Measurements from ENCODE around the gene AKAP8L. TPM values are rescaled to one million over a fixed set of nuclear protein-coding genes. Genes with fewer than 3 reads are reported as not detected.

AKAP8L gene
- total and polyA plus RNA-seq, 2 of the 8 experiments (the other 6 are each of a cell fraction or from before 2014, with no cell fraction given) = 75.1 to 138 TPM

GRCh38 chr19:15453906-15454860 lies 35.4 kb upstream of the AKAP8L start:
- Histone ChIP-seq H2BK120ac (replicated peaks; ENCODE audit: low read depth, low read length) (no peak overlapping the region), H2AFZ (ENCODE audit: low read length) (no peak overlapping the region), H3K4ac (replicated peaks; ENCODE audit: insufficient read length, low read depth, low read length) (no peak overlapping the region), H2BK15ac (ENCODE audit: low read length) (0 out of 2 replicates have a peak overlapping the region, but pooled peaks have one; percentile 34), H3K79me1 (ENCODE audit: low read depth, low read length) (no peaks in the 10 kb centered on the region), H3K14ac (ENCODE audit: insufficient read length) (no peak overlapping the region), H3K4me2 (ENCODE audit: insufficient read depth in 1 of 2, low read depth in 2 of 2, low read length in 2 of 2) (peak overlapping the region in 1 of 2 experiments; percentile 61; a peak in 1 of 4 replicates), H2BK5ac (ENCODE audit: low read depth, low read length) (no peak overlapping the region), H3K4me3 (ENCODE audit: extremely low read depth in 1 of 4, insufficient read depth in 2 of 4, low read depth in 3 of 4, low read length in 4 of 4) (no peak overlapping the region), H4K20me1 (replicated peaks in 1 of 2; ENCODE audit: control insufficient read depth in 1 of 2, insufficient read depth in 2 of 2, low read length in 2 of 2) (peaks cover 0 to 6% of the 10 kb centered on the region in 2 experiments), H3K9ac (replicated peaks in 1 of 4; ENCODE audit: extremely low read depth in 1 of 4, low read depth in 3 of 4, low read length in 3 of 4) (no peak overlapping the region), H2BK12ac (ENCODE audit: low read depth, low read length) (no peak overlapping the region; the same call in 1 of the 2 replicates), H3K56ac (replicated peaks; ENCODE audit: insufficient read length, low read depth, low read length) (no peak overlapping the region), H3K9me3 (ENCODE audit: insufficient read depth in 2 of 2, low read depth in 1 of 2, low read length in 1 of 2) (no peaks in the 10 kb centered on the region), H3K36me3 (ENCODE audit: control insufficient read depth in 2 of 4, insufficient read depth in 4 of 4, low read length in 3 of 4) (no peaks in the 10 kb centered on the region; a peak in 1 of 8 replicates), H3K27ac (ENCODE audit: low read depth, low read length) (no peak overlapping the region), H3K4me1 (replicated peaks in 1 of 4; ENCODE audit: control insufficient read depth in 3 of 4, insufficient read depth in 4 of 4, low read length in 3 of 4) (peaks cover 0 to 21% (median 10%) of the 10 kb centered on the region in 4 experiments; a peak in 5 of 7 replicates), H2AK5ac (ENCODE audit: low read depth, low read length) (no peak overlapping the region), H3K79me2 (ENCODE audit: control insufficient read depth in 1 of 2, insufficient read depth in 2 of 2, low read length in 2 of 2) (no peaks in the 10 kb centered on the region), H3K27me3 (replicated peaks in 1 of 4; ENCODE audit: control insufficient read depth in 3 of 4, extremely low read depth in 1 of 4, insufficient read depth in 3 of 4, low read length in 3 of 4) (peaks cover 20 to 63% (median 52%) of the 10 kb centered on the region in 4 experiments), H4K5ac (ENCODE audit: insufficient read length, low read depth, low read length) (no peak overlapping the region), H3K23me2 (ENCODE audit: low read depth, low read length) (peaks cover 21% of the 10 kb centered on the region; the same call in 1 of the 2 replicates), H4K8ac (ENCODE audit: extremely low read depth, insufficient read depth, low read length) (no peak overlapping the region), H4K91ac (replicated peaks; ENCODE audit: insufficient read length, low read length) (no peak overlapping the region), H3K18ac (ENCODE audit: extremely low read depth, low read length) (no peak overlapping the region), H2BK20ac (ENCODE audit: low read length) (no peak overlapping the region), H3K23ac (ENCODE audit: insufficient read length) (no peak overlapping the region)
- CTCF ChIA-PET (ENCODE audit: partially characterized antibody) = interaction anchor here (0.6 to 5.7 kb wide), 8 partner anchors 10 to 255 kb away, joined by 3 to 35 read pairs (median 4); partner anchors contain the start of genes AKAP8L and RASAL3
- WGBS, 2 experiments (ENCODE audit: extremely low coverage in 1 of 2, insufficient coverage in 1 of 2, insufficient read length in 1 of 2, insufficient replicate concordance in 2 of 2, low coverage in 1 of 2, low lambda C conversion rate in 2 of 2, missing lambda C conversion rate in 1 of 2) = 90% methylated on average over 17 of the region's 17 CpGs; no CpG with 5 or more reads in 1 of the 2 experiments
- DNase-seq (ENCODE audit: low read depth in 1 of 2, low spot score in 2 of 2) (no peak), FAIRE-seq (no peak)
- TF ChIP-seq CTCF (IDR thresholded peaks at IDR 0.05; ENCODE audit: control extremely low read depth in 1 of 3, insufficient read depth in 1 of 3, low read depth in 1 of 3, low read length in 3 of 3) (peak in 2 of 3 experiments; percentile 56 to 67; a peak in 2 of 4 replicates), RAD21 (IDR thresholded peaks at IDR 0.05 in 1 of 2, conservative IDR thresholded peaks at IDR 0.05 in 1 of 2; ENCODE audit: low read depth in 2 of 2, low read length in 2 of 2) (no peak)
- POLR2A ChIA-PET (ENCODE audit: partially characterized antibody) = interaction anchor here (0.9 to 2.0 kb wide), 2 partner anchors 36 to 622 kb away, joined by 3 to 8 read pairs; partner anchors contain the start of genes AKAP8L and TPM4

All from H1 (cell line).